Lung (tissue), 12 donors: ENCODE data around the gene TMEM53. TPM values are rescaled to one million over a fixed set of nuclear protein-coding genes. Genes with fewer than 3 reads are reported as not detected.

Source experiments
- ATAC-seq: fragments of 200-7000 bp; cut with Tn5 transposase; one replicate; pipeline ENCODE4 v1.9.1; 2020; ENCODE audit warnings: moderate number of reproducible peaks; ENCODE audit not compliant: insufficient read depth, low FRiP score
- DNase-seq, 3 donors: peaks; one replicate each; pipeline ENCODE4 v3.0.0-alpha.2; 2013 to 2017
- H3K27ac ChIP-seq, 2 donors: one replicate each; pipeline ENCODE4 v1.5.1; 2013; ENCODE audit warnings: mild to moderate bottlenecking in 2 of 2, moderate library complexity in 2 of 2, control low read depth in 1 of 2, inconsistent platforms in 1 of 2, low read depth in 1 of 2, low read length in 1 of 2
- H3K27me3 ChIP-seq, 3 donors: one replicate each; pipeline ENCODE4 v1.5.1; 2013; ENCODE audit warnings: low read length in 2 of 3; ENCODE audit not compliant: control insufficient read depth in 3 of 3, insufficient read depth in 3 of 3
- H3K36me3 ChIP-seq, 4 donors: one replicate each; pipeline ENCODE4 v1.5.1; 2013; ENCODE audit warnings: low read length in 4 of 4, mild to moderate bottlenecking in 1 of 4, moderate library complexity in 1 of 4; ENCODE audit not compliant: control insufficient read depth in 4 of 4, insufficient read depth in 4 of 4
- H3K4me1 ChIP-seq, 5 donors: one replicate each; pipeline ENCODE4 v1.5.1; 2013; ENCODE audit warnings: low read length in 5 of 5, mild to moderate bottlenecking in 2 of 5, moderate library complexity in 1 of 5; ENCODE audit not compliant: control insufficient read depth in 5 of 5, insufficient read depth in 5 of 5
- H3K4me3 ChIP-seq: one replicate; pipeline ENCODE4 v1.5.1; 2013; ENCODE audit warnings: mild to moderate bottlenecking, control low read depth, moderate library complexity
- H3K9ac ChIP-seq, 2 donors: one replicate each; pipeline ENCODE4 v1.5.1; 2013; ENCODE audit warnings: low read length in 2 of 2, control low read depth in 1 of 2; ENCODE audit not compliant: insufficient read depth in 1 of 2
- H3K9me3 ChIP-seq, 4 donors: one replicate each; pipeline ENCODE4 v1.5.1; 2013; ENCODE audit warnings: low read length in 3 of 4, mild to moderate bottlenecking in 1 of 4, moderate library complexity in 1 of 4; ENCODE audit not compliant: control insufficient read depth in 4 of 4, insufficient read depth in 3 of 4
- WGBS, 2 donors: extraction: QIAGEN DNeasy Blood & Tissue Kit; methylation state at CpG; one replicate each; pipeline ENCODE4 v1.1.7; 2013; 5-methylcytosine and 5-hydroxymethylcytosine counted together
- polyA plus RNA-seq, 2 donors: library from polyadenylated mRNA; stranded (reverse); fragments of 200-250 nt; gene quantifications; one replicate each; pipeline ENCODE4 v1.2.1, GENCODE V29; 2013
- total RNA-seq, 2 donors: library from RNA; depleted of rRNA in 1 of 2; stranded (reverse); fragments of >200 nt in 1 of 2; gene quantifications; one replicate each; pipeline ENCODE4 v1.2.1, GENCODE V29; 2014 to 2021
- TF ChIP-seq, protein P1 (sequence below): IDR thresholded peaks from 2 replicates; pipeline ENCODE4 v1.5.1; 2012; ENCODE audit warnings: mild to moderate bottlenecking; ENCODE audit errors: control extremely low read depth, extremely low read depth
- donor health status: control.
- donor health status: control.
- donor health status: Bipolar disorder and iron deficiency.
- donor health status: healthy.
- donor health status: DM: yes; HTN: yes; CAD: no.

Gene TMEM53
- total and polyA plus RNA-seq, 4 donors = 7.1 to 26.4 (median 18.4) TPM

- no peak for DNase-seq
- no peak for ATAC-seq
- Histone ChIP-seq H3K4me1 (no peaks in the 10 kb centered on the region), H3K27ac (no peak overlapping the region), H3K9me3 (no peaks in the 10 kb centered on the region), H3K27me3 (no peaks in the 10 kb centered on the region), H3K9ac (no peak overlapping the region), H3K4me3 (no peak overlapping the region), H3K36me3 (no peaks in the 10 kb centered on the region)
- 91 to 94% methylated on average over 7 of the region's 7 CpGs for WGBS, 2 donors
- TF ChIP-seq, protein P1, sequence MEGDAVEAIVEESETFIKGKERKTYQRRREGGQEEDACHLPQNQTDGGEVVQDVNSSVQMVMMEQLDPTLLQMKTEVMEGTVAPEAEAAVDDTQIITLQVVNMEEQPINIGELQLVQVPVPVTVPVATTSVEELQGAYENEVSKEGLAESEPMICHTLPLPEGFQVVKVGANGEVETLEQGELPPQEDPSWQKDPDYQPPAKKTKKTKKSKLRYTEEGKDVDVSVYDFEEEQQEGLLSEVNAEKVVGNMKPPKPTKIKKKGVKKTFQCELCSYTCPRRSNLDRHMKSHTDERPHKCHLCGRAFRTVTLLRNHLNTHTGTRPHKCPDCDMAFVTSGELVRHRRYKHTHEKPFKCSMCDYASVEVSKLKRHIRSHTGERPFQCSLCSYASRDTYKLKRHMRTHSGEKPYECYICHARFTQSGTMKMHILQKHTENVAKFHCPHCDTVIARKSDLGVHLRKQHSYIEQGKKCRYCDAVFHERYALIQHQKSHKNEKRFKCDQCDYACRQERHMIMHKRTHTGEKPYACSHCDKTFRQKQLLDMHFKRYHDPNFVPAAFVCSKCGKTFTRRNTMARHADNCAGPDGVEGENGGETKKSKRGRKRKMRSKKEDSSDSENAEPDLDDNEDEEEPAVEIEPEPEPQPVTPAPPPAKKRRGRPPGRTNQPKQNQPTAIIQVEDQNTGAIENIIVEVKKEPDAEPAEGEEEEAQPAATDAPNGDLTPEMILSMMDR = no peak
These were observed 48.9 kb downstream of the TMEM53 start for GRCh38 chr1:44625348-44625747.

DNA sequence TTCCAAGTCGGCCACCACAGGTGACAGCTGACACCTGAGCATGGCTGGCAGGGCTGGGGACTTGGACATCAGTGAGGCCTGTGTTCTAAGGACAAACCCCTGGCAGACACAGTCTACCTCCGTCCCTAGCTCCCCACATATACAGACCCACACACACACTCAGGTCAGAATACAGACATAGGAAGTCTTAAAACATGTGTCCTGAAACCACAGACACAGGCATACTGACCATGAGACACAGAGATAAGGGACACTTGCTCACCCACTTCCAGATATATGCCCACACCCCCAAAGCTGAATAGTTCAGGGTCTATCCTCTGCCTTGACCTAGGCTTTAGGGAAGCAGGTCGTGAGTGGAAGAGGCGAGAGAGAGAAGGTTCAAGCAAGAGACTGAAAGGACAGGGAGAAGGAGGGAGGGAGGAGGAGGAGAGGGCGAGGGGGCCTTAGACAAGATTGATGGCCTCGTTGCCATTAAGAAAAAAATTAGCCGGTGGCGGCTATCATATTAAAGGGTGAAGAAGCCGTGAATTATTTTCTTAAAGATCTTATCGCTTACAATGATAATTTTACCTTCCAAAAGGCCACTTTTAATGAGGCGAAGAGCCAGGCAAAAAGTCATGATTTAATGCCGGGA is 49.9 kb downstream of the TMEM53 start:
- Histone ChIP-seq H3K4me1 (peaks cover 0 to 6% (median 0%) of the 10 kb centered on the region in 5 donors), H3K36me3 (no peaks in the 10 kb centered on the region), H3K27ac (no peak overlapping the region), H3K9me3 (no peaks in the 10 kb centered on the region), H3K27me3 (no peaks in the 10 kb centered on the region), H3K4me3 (no peak overlapping the region), H3K9ac (no peak overlapping the region)
- ATAC-seq (no peak), DNase-seq (no peak)
- WGBS, 2 donors = 88 to 91% methylated on average over 12 of the region's 12 CpGs
- TF ChIP-seq, protein P1 = no peak

DNA sequence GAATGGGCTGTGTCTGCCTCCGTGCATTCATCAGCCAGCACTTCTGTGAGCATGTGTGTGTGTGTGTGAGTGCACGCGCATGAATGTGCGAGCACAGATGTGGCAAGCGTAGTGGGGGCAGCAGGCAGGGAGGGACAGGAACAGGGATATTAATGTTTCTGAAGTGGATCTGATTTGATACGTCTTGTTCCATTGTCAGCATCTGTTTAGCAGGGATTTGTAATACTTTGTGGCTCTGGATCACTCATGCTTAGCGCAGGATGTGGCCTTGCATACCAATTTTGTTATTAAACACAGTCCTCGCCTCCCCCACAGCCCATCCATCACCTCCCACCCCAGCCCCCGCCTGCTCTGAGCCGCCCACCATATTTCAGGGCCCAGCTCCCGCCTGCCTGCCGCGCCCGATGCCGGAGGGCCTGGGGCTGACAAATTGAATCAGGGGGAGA is 52.4 kb downstream of the TMEM53 start:
- Histone ChIP-seq H3K27ac (no peak overlapping the region), H3K36me3 (no peaks in the 10 kb centered on the region), H3K27me3 (peaks cover 0 to 5% (median 4%) of the 10 kb centered on the region in 3 donors), H3K9me3 (no peaks in the 10 kb centered on the region), H3K4me1 (peaks cover 0 to 24% (median 5%) of the 10 kb centered on the region in 5 donors), H3K4me3 (no peak overlapping the region), H3K9ac (no peak overlapping the region)
- WGBS, 2 donors = 90 to 91% methylated on average over 15 of the region's 15 CpGs
- DNase-seq (no peak), ATAC-seq (no peak)
- TF ChIP-seq, protein P1 = no peak

DNA sequence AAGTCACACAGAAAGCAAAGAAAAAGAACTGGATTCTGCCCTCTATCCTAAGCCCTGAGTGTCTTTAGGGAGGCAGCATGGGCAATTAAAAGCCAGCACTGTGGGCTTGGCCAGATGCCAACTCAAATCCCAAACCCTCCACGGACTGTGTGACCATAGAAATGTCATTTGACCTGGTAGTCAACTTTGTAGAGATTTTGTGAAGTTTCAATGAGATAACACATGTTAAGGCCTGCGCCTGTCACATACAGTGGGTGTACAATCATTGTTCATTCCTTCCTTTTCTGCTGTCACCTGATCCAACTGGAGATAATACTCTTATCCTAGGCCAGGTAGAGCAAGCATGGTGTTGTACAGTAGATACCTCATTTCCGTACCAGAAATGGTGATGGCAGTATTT is 54.2 kb downstream of the TMEM53 start:
- Histone ChIP-seq H3K36me3 (no peaks in the 10 kb centered on the region), H3K9me3 (no peaks in the 10 kb centered on the region), H3K27ac (no peak overlapping the region), H3K4me1 (peaks cover 0 to 26% (median 7%) of the 10 kb centered on the region in 5 donors), H3K27me3 (peaks cover 0 to 18% (median 15%) of the 10 kb centered on the region in 3 donors), H3K4me3 (no peak overlapping the region), H3K9ac (no peak overlapping the region)
- TF ChIP-seq, protein P1 = no peak
- DNase-seq (no peak), ATAC-seq (no peak)
- 82 to 92% methylated on average over 3 of the region's 3 CpGs for WGBS, 2 donors
